Superior temporal gyrus (tissue), 1 donor: ENCODE data around the gene NT5DC1.
"Not testable (repeated sequence)": the region's sequence is repeated elsewhere in the genome, so short reads cannot be mapped to it uniquely, and the experiment has no call there.

ENCODE experiments used
- DNase-seq: peaks from one replicate; pipeline ENCODE4 v3.0.0-alpha.2; 2016; ENCODE audit errors: extremely low spot score

Gene NT5DC1

DNA sequence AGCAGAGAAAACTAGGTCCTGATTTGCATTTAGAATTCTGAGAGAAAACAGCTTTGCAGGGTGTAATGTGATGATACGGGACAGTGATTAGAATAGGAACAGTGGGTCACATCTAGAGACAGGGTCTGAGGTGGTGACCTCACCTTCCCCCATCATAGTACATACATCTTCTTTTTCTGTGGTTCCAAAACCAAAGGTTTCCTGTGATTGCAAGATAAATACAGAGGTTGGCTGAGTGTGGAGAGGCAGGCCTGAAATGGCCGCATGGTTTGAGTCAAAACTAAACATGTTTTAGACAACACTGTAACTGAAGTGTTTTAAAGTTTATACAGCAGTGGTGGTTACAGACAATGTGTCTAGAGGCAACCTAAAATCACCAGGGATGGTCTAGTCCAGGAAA lies 10.4 kb upstream of the NT5DC1 start:
- DNase-seq = no peak

DNA sequence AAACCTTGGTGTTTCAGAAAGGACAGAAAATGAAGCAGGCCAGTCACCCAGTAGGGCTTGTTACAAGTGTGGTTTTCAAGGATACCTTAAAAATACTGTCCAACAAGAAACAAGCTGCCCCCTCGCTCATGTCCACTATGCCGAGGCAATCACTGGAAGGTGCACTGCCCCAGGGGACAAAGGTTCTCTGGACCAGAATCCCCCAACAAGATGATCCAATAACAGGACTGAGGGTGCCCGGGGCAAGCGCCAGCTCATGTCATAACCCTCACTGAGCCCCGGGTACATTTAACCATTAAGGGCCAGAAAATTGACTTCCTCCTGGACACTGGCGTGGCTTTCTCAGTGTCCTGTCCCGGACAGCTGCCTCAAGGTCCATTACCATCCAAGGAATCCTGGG lies 6.6 kb upstream of the NT5DC1 start:
- DNase-seq = no peak

DNA sequence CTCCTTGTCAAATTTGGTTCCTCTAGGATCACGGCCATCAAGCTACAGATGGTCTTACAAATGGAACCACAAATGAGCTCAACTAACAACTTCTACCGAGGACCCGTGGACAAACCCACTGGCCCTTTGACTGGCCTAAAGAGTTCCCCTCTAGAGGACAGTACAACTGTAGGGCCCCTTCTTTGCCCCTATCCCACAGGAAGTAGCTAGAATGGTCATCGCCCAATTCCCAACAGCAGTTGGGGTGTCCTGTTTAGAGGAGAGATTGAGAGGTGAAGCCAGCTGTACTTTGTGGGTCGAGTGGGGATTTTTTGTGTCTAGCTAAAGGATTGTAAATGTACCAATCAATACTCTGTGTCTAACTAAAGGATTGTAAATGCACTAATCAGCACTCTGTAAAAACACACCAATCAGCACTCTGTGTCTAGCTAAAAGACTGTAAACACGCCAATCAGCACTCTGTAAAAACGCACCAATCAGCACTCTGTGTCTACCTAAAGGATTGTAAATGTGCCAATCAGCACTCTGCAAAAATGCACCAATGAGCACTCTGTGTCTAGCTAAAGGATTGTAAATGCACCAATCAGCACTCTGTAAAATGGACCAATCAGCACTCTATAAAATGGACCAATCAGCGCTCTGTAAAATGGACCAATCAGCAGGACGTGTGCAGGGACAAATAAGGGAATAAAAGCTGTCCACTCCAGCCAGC lies 4.4 kb upstream of the NT5DC1 start:
- DNase-seq = not testable (repeated sequence)

DNA sequence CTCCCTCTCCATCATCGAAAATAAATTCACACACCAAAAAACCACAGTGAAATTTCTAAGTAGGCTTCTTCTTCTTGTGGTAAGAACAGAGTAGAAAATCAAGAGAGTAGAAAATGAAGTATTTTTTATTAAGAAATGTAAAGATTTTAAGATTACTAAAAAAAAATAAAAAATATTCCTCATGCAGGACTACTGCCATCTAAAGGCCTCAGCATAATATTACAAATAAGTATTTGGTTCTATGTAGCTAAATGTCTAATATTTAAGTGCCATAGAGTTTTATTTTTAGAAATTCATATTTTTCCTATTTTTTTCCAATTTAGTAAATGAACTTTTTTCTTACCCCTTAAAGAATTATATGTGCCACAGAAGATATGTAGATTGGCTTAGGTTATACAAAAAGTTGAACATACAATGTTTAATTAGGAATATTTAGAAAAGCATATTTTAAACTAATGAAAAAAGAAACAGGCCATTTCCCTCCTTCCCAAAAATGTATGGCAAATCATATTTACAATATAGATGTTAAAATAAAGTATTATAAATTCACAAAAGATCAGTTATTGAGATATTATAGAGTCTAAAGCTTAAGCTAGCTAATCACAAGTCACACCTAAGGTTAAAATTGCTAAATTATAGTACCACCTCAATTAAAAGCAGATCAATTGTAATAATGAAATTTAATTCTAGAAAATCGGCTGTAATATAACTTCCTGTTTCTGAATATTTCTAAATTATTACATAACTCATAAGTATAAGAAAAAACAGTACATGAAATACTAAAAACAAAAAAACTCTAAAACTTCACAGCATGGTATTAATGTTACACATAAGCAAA lies 3.5 kb upstream of the NT5DC1 start:
- no peak for DNase-seq

DNA sequence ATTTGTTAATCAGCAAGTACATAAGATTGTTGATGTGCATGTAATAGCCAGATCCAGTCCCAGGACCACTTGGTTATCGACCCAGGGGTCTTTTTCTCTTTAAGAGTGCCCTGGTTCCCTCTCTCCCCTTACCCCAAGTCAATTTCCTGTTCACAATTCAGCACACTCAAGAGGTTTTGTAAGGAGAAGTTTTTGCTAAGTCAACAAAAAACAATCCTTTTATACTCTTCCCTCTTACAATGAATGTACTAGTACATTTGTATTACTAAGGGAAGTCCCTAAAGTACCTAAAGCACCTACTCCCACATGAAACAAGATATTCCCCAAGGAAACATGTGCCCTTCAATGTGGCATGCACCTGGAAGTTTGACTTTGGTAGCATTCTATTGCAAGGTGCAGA lies 1.6 kb upstream of the NT5DC1 start:
- no peak for DNase-seq

DNA sequence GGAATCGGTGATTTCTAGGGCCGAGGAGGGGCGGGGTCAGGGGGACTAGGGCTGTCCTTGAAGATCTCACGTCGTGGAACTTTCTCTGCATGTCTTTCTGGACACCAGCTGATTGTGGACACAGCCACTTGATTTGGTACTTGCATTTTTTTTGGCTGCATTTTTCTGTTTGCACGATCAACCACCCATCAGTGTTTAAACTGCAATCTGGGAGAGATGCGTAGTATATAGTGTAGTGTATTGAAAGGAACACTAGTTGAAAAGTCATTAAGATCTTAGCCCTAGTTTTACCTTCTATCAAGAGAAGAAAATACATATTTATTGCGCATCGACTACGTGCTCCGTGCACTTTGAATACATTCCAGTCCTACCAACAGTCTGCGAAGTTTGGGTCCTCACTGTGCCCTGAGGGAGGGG lies 657 bp downstream of the NT5DC1 start:
- peak; percentile 68 for DNase-seq

DNA sequence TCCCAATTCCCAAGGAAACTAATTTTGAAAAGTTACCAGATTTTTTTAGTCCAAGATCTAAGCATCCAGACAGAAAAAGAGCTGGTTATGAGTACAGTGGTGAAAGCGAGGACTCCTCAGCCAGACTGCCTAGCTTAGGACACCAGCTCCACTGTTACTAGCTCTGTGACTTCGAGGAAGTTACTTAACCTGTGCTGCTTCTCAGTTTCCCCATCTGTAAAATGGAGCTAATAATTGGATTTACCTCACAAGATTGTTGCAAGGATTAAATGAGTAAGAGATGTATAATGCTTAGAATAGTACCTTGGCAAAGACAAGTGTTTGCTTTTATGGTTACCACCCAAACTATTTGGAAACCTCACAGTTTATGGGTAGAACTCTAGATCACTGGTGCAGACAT lies 1.1 kb downstream of the NT5DC1 start:
- no peak for DNase-seq

DNA sequence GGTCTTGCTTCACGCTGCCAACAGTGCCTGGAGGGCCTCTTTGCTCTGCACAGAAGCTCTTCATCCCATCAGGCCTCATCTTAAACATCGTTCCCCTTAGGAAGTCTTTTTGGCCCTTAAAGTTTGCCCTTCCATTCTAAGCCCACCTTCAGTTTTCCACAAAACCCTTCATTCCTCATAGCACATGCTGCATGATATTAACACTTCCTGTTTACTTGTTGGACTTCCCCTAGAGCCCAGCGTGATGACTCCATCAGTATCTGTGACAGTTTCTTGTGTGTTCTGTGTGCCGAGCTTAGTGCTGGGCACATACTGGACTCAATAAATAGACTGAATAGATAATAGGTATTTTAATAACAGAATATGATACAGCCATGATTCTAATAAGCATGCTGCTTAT lies 2.2 kb downstream of the NT5DC1 start:
- no peak for DNase-seq

DNA sequence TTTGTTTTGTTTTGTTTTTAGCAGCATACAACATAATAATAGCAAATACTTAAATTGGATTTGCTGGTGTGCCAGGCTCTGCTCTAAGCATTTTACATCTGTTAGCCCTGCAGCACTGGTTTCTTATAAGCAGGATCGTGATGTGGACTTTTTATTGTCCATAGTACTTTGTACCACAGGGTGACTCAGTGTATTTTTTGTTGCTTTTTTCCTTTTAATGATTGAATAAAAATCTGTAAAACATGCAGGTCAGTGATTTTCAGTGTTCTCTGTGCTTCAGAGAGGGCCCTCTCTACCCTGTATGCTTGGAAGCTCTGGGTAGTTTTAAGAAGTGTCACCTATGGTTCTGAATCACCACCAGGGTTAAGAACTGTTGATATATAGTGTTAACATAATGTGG lies 4.0 kb downstream of the NT5DC1 start:
- no peak for DNase-seq

DNA sequence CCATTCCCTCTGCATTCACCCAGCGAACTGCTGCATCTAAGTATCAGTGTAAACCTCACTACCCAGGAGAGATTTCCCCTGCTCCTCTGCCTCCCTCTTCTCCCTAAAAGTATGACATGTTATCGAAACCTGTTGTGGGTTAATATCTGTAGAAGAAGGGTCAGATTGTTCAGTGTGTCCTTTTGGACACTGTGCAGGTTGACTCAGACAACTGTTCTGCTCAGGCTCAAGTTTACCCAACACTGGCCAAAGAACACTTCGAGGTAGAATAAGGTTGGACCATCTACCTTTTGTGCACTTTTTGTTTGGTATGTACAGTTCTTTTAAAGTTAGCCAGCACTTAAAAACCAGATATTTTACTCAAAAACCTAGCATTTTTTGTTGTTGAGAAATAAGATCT lies 4.6 kb downstream of the NT5DC1 start:
- no peak for DNase-seq

DNA sequence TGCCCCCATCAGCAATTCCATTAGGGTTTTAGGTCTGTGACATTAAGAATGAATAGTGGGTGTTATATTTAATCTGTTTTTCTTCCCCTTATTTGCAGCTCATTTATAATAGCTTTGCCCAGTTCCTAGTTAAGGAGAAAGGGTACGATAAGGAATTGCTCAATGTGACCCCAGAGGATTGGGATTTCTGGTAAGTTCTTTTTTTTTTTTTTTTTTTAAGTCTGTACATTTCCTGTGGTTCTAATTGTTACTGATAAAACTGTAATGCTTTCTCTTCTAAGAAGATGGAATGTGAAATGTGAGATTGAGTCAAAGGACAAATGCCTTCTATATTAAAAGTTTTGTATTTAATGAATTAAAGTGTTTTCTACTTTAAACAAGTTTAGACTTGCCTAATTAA lies 5.5 kb downstream of the NT5DC1 start:
- DNase-seq = no peak

DNA sequence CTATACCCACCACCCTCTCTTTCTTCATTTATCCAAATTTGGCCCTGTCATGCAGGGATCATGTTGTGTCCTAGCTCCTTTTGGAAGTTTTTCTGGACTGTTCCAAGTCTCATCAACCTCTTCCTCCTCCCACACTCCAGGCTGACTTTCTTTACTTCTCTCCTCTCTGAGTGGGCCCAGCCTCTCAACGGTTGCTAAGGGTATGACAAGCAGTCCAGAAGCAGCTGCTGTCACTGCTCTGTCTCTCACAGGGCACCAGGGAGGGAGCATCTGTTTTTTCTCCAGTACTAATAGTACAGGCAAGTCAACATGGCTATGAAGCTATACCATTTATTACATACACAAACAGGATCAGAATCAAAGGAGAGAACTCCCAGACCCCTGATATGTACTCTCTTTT lies 8.2 kb downstream of the NT5DC1 start:
- no peak for DNase-seq

DNA sequence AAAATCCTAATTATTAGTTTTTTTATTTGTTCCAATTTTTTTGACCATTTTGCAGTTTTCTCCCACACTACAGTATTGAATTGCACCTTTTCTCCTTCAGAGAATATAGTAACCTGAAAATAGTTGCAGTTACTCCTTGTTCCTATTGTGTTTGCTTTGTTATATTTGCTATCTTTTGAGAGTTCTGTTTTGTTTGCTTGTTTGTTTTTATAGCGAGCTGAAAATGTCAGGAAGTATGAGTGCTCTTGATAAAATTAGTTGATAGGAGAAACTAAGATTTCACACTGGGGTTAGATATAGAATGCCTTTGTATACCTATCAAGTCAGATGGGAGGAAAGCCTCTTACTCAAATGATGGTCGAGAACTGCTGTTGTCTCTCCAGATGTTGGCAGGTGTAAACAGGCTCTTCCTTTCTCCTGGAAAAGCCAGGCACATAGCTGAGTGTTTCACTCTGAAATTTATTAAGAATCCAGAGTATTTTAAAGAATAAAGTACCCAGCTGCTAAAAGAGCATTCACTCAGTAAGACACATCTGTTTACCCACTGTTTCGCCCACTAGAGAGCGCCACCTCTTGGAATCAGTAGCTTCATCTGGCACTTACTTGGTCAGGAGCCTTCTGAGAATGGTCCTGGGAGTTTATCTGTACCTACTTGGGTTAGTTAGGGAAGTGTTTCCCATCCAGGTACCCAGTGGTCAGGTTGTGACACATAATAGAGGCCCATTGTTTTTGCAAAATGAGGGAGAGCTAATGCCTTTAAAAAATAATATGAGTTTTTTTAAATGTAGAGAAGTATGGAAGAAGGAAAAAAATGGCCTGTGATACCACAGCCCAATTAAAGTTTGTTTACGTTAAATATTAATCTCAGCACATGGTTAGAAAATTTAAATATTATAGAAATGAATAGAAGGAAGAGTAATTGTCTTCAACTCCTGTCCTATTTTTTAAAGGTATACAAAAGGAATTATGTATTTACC lies 11.2 kb downstream of the NT5DC1 start:
- peak; percentile 46 for DNase-seq

DNA sequence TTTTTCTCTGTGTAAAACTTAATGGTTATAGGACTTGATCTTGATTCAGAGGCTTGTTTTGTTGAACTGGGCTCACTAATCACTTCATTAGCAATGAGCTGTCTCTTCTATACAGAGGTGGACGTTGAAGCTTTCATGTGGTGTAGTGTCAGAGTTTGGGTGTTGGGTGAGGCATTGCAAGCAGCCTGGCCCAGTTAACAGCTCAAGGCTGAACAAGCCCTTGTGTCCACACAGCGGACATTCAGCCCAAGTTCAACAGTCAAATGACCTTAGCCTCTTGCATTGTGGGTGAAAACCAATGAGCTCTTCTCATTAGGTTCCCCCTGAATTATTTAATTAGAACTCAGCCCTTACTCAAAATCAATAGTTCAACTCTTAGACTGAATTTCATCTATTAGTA lies 12.7 kb downstream of the NT5DC1 start:
- DNase-seq = no peak

DNA sequence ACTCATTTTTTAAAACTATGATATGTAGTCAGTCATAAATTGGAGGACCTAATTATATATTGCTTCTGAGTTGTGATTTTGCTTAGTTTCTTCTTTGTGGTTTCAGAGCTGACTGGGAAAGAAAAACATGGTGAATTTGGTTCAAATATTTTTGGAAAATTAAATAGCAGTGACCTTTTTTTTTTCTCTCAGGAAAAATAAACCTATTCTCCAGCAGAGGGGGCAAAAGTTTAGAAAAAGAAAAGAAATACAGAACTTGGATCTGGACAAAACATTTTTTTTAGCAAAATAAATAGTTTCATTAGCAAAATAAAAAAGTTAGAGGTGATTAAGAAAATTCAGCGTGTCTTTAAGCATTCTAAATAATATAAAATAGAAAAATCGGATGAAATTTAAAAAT lies 15.1 kb downstream of the NT5DC1 start:
- DNase-seq = no peak

DNA sequence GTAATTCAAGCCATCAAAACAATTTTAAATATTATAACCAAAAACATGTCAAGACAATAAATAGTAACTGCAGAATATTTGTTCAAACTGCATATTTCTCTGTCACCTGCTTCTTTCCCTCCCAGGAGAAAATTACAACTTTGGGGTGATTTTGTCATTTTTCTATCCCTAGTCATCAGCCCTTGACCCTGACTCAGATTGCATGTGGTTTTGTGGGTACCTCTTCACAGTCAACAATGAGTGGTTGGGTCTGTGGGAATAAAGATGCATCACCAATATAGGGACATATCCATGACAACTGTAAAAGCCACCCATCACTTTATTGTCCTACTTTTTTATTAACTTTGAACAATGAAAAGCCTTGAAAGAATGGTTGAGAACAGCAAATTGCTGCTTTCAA lies 18.0 kb downstream of the NT5DC1 start:
- no peak for DNase-seq

DNA sequence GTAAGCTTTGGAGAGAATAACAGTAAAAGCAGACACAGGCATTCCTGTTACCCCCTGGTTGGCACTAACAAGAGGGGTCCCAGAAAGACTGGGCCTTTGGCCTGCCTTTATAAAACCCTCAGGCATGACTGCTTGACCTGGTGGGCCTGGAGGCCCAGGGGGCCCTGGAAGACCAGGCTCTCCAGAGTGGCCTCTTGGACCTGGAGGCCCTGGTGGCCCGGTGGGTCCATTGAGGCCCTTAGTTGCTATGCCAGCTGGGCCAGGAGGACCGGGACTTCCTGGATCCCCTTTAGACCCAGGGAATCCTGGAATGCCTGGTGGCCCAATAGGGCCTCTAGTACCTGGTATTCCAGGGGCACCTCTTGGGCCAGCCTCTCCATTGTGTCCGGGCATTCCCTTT lies 19.8 kb downstream of the NT5DC1 start:
- no peak for DNase-seq

DNA sequence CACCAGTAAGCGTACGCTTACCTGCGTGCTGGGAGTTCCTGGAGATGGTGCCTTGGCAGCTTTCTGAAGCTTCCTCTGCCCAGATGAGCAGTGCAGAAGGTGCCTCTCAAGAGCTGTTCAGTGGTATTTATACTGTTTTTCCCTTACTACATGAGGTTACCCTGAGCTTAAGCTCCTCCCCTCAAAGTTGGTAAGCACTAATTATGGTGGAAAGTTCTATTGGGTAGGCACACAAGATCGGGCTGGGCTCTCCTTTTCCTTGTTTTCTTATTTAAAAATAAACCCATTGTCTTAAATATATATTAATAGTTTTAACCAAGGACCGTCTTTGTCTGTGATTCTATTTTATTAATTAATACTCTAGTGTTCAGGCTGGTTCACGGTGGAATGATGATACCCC lies 25.4 kb downstream of the NT5DC1 start, which contains the start of gene COL10A1:
TSS of gene COL10A1 (minus strand) at position 101 of the 400 bp plus-strand sequence. CDS start 640 bp downstream, outside the sequence.
- no peak for DNase-seq

DNA sequence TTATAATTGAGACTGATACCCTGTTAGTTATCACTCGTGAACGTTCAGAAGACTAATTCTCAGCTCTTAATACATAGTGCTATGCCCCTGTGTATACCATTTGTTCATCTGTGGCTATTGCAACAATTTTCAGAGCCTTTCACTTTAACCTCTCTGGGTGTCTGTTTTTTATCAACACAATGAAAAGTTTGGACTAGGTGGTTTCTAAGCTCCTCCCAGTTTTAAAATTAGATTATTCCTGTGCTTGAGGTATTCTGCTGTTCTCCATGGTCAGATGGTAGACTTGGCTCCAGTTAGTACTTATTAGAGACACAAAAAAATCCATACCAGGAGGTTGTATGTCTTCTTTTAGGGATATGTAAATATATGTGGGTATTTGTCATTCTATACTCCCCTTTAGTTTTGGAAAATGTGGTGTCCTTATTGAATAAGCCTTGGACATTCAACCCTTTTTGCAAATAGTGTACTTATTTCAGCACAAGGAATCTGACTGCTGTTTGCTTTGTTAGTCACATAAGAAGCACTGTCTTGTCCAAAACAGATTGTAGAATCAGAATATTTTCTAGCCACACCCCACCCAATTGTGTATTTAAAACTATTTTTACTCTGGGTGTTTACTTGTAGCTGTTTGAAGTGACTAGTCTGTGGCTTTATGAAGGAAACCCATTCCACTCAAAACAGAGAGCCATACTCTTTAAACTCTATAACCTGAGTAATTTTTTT lies 27.3 kb downstream of the NT5DC1 start:
- DNase-seq = no peak

DNA sequence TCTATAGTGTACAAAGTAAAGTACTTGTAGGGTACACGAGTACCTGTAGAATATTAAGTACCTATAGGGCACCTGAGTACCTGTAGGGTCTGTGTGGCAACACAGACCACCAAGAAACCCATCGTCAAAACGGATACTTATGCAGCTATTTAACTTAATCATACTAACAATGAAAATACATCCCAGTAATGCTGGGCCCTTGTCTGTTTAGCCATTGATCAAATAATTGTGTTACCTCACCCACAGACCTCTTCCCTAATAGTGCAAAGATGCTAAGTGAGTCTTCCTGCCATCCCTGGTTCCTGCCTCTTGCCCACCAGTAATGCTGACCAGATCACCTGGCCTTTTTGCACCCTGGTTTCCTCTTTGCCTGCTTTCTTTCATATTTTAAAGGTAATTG lies 32.8 kb downstream of the NT5DC1 start:
- DNase-seq = no peak

DNA sequence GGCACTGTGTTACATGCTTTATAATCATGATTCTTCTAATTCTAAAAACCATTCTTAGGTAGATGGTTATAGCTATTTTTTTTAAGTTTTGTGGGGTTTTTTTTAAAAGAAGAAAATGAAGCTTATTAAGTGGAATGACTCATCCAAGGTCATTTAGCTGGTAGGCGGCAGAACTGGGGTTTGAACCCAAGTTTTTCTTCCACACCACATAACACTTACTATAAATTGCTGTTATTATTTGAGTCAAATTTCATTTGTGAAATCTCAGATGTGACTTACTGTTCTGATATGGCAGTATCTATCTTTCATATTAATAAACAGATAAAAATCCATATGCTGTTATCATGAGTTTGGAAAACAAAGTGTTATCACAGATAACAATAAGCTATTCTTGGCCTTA lies 35.7 kb downstream of the NT5DC1 start:
- no peak for DNase-seq
